Adrenal gland (tissue), 12 donors: ENCODE data around the gene TAS2R19. TPM values are rescaled to one million over a fixed set of nuclear protein-coding genes. Genes with fewer than 3 reads are reported as not detected.
"Not testable (repeated sequence)": the region's sequence is repeated elsewhere in the genome, so short reads cannot be mapped to it uniquely, and the experiment has no call there.

Experiments used
- DNase-seq, 7 donors: peaks; one replicate each; pipeline ENCODE4 v3.0.0-alpha.2; 2019 to 2020
- H3K27ac ChIP-seq, 5 donors: fragments of 200-600 bp; sonication (generic) in 4 of 5; 1 replicate in 3 of 5; 2 replicates in 2 of 5; pipeline versions ENCODE4 v1.5.1 to v1.8.0; 2016 to 2020; ENCODE audit warnings: mild to moderate bottlenecking in 1 of 5
- H3K27me3 ChIP-seq: fragments of 200-600 bp; 2 replicates; pipeline ENCODE4 v1.8.0; 2021
- H3K36me3 ChIP-seq, 2 donors: fragments of 200-600 bp; replicated peaks in 1 of 2; 1 replicate in 1 of 2; 2 replicates in 1 of 2; pipeline versions ENCODE4 v1.5.1 to v1.8.0; 2018 to 2022
- H3K4me1 ChIP-seq, 2 donors: fragments of 200-600 bp; replicated peaks in 1 of 2; 1 replicate in 1 of 2; 2 replicates in 1 of 2; pipeline versions ENCODE4 v1.5.1 to v1.8.0; 2018 to 2021
- H3K4me3 ChIP-seq, 4 donors: fragments of 200-600 bp; sonication (generic) in 3 of 4; one replicate each; pipeline ENCODE4 v1.5.1; 2016 to 2018
- H3K9me3 ChIP-seq, 3 donors: fragments of 200-600 bp; sonication (generic) in 1 of 3; replicated peaks in 1 of 3; 1 replicate in 2 of 3; 2 replicates in 1 of 3; pipeline versions ENCODE4 v1.5.1 to v1.8.0; 2016 to 2021
- CTCF ChIP-seq, 6 experiments: fragments of 450-650 bp in 4 of 6; fragments of 200-600 bp in 2 of 6; sonication (generic) in 1 of 6; IDR thresholded peaks; 1 replicate in 5 of 6; 2 replicates in 1 of 6; pipeline versions ENCODE4 v1.5.1 to v1.8.0; 2016 to 2021; ENCODE audit warnings: antibody characterized with exemption in 6 of 6, mild to moderate bottlenecking in 2 of 6, moderate library complexity in 1 of 6
- POLR2A ChIP-seq, 2 donors: fragments of 450-650 bp; IDR thresholded peaks; one replicate each; pipeline ENCODE4 v1.6.1; 2017; ENCODE audit warnings: antibody characterized with exemption in 2 of 2, mild to moderate bottlenecking in 2 of 2, moderate library complexity in 1 of 2
- WGBS, 4 donors: extraction: QIAGEN DNeasy Blood & Tissue Kit in 2 of 4; methylation state at CpG; one replicate each; pipeline versions ENCODE4 v1.1.5 to v1.1.7; 2013 to 2017; 5-methylcytosine and 5-hydroxymethylcytosine counted together
- intact Hi-C, 2 donors: fragments of 100-400 bp; cut with DNase I; formaldehyde crosslinking; loops; one replicate each; pipeline versions ENCODE4 v1.14.1 to v1.15.0; 2022 to 2023
- polyA plus RNA-seq, 3 donors: library from polyadenylated mRNA; stranded (reverse); fragments of 200-250 nt in 2 of 3; fragments of 350-450 nt in 1 of 3; fragmentation: Illumina TruSeq in 1 of 3; extraction: RNeasy Lipid Tissue Mini Kit (QIAGEN cat#74804) in 1 of 3; gene quantifications; one replicate each; pipeline ENCODE4 v1.2.3, GENCODE V29; 2013 to 2014
- total RNA-seq, 9 donors: library from RNA; depleted of rRNA in 4 of 9; stranded (reverse); fragments of >200 nt in 4 of 9; fragments of 120-200 nt in 1 of 9; fragmentation: NEBNext Ultra II Directional in 1 of 9; extraction: Animal tissue kit (Norgen Biotek cat#: 25700) in 1 of 9; gene quantifications; one replicate each; pipeline versions ENCODE4 v1.1.0 to v1.2.4, GENCODE V29; 2013 to 2023
- donor health status: healthy with polysubstance abuse.
- donor health status: Bipolar disorder and iron deficiency.
- donor health status: DM: yes; HTN: yes; CAD: no.
- donor health status: DM: no; HTN: no; CAD: no.
- donor health status: DM: no; HTN: no; CAD: no.
- donor health status: DM: yes; HTN: yes; CAD: no.

The TAS2R19 gene
- total and polyA plus RNA-seq, 12 donors, result 0.41 to 18.9 (median 3.1) TPM; not detected in 2

- 93 to 100% (median 95%) methylated on average over 1 of the region's 1 CpG for WGBS, 4 donors
- DNase-seq, result no peak
Measured at GRCh38 chr12:11040162-11040561, 17.7 kb upstream of the TAS2R19 start.

GRCh38 chr12:11039171-11039570 is 16.8 kb upstream of the TAS2R19 start:
- Histone ChIP-seq H3K9me3 (no peaks in the 10 kb centered on the region), H3K36me3 (no peaks in the 10 kb centered on the region), H3K27ac (no peak overlapping the region), H3K4me1 (peaks cover 0 to 4% of the 10 kb centered on the region in 2 donors), H3K27me3 (no peaks in the 10 kb centered on the region), H3K4me3 (no peak overlapping the region)
- no peak for TF ChIP-seq CTCF (IDR thresholded peaks at IDR 0.05)
- no peak for TF ChIP-seq POLR2A (IDR thresholded peaks at IDR 0.05)
- intact Hi-C loops, result no loop called here
- no peak for DNase-seq
- WGBS, 4 donors, result 52 to 85% (median 66%) methylated on average over 3 of the region's 3 CpGs

More at GRCh38 chr12:11040162-11040561, 17.7 kb upstream of the TAS2R19 start:
- Histone ChIP-seq H3K4me3 (no peak overlapping the region), H3K4me1 (peaks cover 0 to 4% of the 10 kb centered on the region in 2 donors), H3K27me3 (no peaks in the 10 kb centered on the region), H3K27ac (no peak overlapping the region), H3K9me3 (no peaks in the 10 kb centered on the region), H3K36me3 (no peaks in the 10 kb centered on the region)
- TF ChIP-seq CTCF (IDR thresholded peaks at IDR 0.05) (no peak), POLR2A (IDR thresholded peaks at IDR 0.05) (no peak)
- intact Hi-C loops, result no loop called here

GRCh38 chr12:11033959-11034358 is 11.5 kb upstream of the TAS2R19 start:
- H3K9me3 ChIP-seq, H3K36me3 ChIP-seq, H3K4me3 ChIP-seq, H3K27me3 ChIP-seq, DNase-seq, intact Hi-C loops, H3K4me1 ChIP-seq, H3K27ac ChIP-seq: not testable (repeated sequence)
- whole genome bisulfite sequencing, 4 donors, result 100% methylated on average over 1 of the region's 3 CpGs; no CpG with 5 or more reads in 1 of the 4 donors

- 96 to 99% (median 97%) methylated on average over 6 of the region's 6 CpGs for WGBS, 4 donors
- Histone ChIP-seq H3K9me3 (no peaks in the 10 kb centered on the region), H3K27me3 (no peaks in the 10 kb centered on the region), H3K4me1 (no peaks in the 10 kb centered on the region), H3K4me3 (no peak within 1 kb of the TSS), H3K36me3 (no peaks in the 10 kb centered on the region), H3K27ac (no peak within 1 kb of the TSS)
- intact Hi-C loops, result no loop called here
- no peak for TF ChIP-seq CTCF (IDR thresholded peaks at IDR 0.05)
- no peak for TF ChIP-seq POLR2A (IDR thresholded peaks at IDR 0.05)
- DNase-seq, result no peak
Measured at GRCh38 chr12:11031307-11031706, 8.9 kb upstream of the TAS2R19 start, which contains the start of gene TAS2R31. TAS2R31 (minus strand) TSS chr12:11031407; CDS start chr12:11031335, 72 bp downstream.

GRCh38 chr12:11026118-11026517 is 3.7 kb upstream of the TAS2R19 start:
- Histone ChIP-seq H3K27ac (no peak overlapping the region), H3K27me3 (no peaks in the 10 kb centered on the region), H3K36me3 (no peaks in the 10 kb centered on the region), H3K9me3 (no peaks in the 10 kb centered on the region), H3K4me1 (no peaks in the 10 kb centered on the region), H3K4me3 (no peak overlapping the region)
- TF ChIP-seq CTCF (IDR thresholded peaks at IDR 0.05) (no peak), POLR2A (IDR thresholded peaks at IDR 0.05) (no peak)
- DNase-seq, result no peak
- 94 to 97% (median 95%) methylated on average over 6 of the region's 6 CpGs for WGBS, 4 donors
- intact Hi-C loops, result no loop called here
